ENCODE results near the gene DHX16. TPM values are rescaled to one million over a fixed set of nuclear protein-coding genes. Genes with fewer than 3 reads are reported as not detected.

DHX16 gene
- total and polyA plus RNA-seq, 2 experiments from 2014 or later, result 16.0 to 31.3 TPM

GRCh38 chr6:30618270-30618797 lies 54.5 kb downstream of the DHX16 start:
- Mint-ChIP-seq H3K4me1 (peaks cover 20% of the 10 kb centered on the region), H3K36me3 (ENCODE audit: low read depth) (peaks cover 71% of the 10 kb centered on the region), H3K27me3 (ENCODE audit: insufficient read depth, low read depth, poor library complexity) (peaks cover 34% of the 10 kb centered on the region), H3K4me3 (peak overlapping the region; percentile 96), H3K9me3 (peaks cover 18% of the 10 kb centered on the region; the same call in 2 of the 3 replicates), H3K27ac (peak overlapping the region; percentile 69)
- Histone ChIP-seq H2AFZ (no peak overlapping the region), H3K9me2 (ENCODE audit: insufficient read depth) (no peaks in the 10 kb centered on the region), H3F3A (replicated peaks; ENCODE audit: low read depth) (peaks cover 7% of the 10 kb centered on the region; the same call in 1 of the 2 replicates), H3K27me3 (ENCODE audit: insufficient read depth) (no peaks in the 10 kb centered on the region), H4K20me1 (replicated peaks; ENCODE audit: insufficient read depth) (no peaks in the 10 kb centered on the region; the same call in 1 of the 2 replicates), H3K4me3 (peak overlapping the region; percentile 68), H3K36me3 (ENCODE audit: insufficient read depth) (peaks cover 30% of the 10 kb centered on the region; the same call in 1 of the 2 replicates), H3K4me2 (peak overlapping the region; percentile 89), H3K79me2 (replicated peaks; ENCODE audit: insufficient read depth) (peaks cover 39% of the 10 kb centered on the region), H3K4me1 (ENCODE audit: insufficient read depth) (peaks cover 17% of the 10 kb centered on the region), H3K27ac (ENCODE audit: low read depth) (peak overlapping the region; percentile 92)
- no peak for DNase-seq (ENCODE audit: low spot score)
- ATAC-seq, result no peak
- no peak for TF ChIP-seq NANOG (IDR thresholded peaks at IDR 0.05; ENCODE audit: borderline replicate concordance)

DNA sequence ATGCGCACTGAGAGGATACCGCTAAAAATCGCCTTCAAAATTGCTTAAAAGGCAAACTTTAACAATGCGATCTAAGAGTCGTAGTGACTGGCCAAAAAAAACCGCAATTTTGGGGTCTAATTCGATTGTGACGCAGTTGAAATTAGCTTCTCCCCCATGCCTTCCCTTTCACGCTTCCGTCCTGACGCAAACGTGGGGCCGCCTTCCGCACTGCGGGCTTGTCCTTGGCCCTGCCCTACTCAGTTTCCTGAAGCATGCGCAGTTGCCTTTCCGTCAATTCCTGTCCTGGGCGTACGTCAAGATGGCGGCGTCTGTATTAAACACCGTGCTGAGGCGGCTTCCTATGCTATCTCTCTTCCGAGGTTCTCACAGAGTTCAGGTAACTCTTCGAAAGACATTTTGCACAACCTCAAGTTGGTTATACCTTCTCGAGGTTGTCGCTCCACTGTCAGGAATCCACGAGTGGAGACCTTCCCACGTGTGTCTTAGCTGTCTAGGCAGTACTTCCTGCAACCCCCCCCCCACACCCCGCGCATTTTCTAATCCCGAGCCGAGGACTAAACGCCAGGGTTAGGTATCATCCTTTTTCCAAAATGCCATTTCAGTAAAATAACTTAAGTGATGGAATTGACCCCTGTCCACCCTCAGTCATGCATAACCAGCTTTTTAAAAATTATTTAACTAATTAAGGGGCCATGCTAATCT lies 55.1 kb downstream of the DHX16 start, which contains the start of gene MRPS18B:
TSS of gene MRPS18B (plus strand) at position 276 of the 705 bp plus-strand sequence. CDS start at position 302, 26 bp downstream.
- H2AFZ ChIP-seq, result no peak within 1 kb of the TSS

GRCh38 chr6:30616811-30617564 lies 55.8 kb downstream of the DHX16 start, which contains the start of gene PPP1R10:
Gene PPP1R10, minus strand, starts transcription at chr6:30617243. Its CDS starts 7,299 bp downstream, at chr6:30609944.
- H3K4me1 Mint-ChIP-seq, result peaks cover 27% of the 10 kb centered on the region
- peak; percentile 74 for ATAC-seq
- H3K27ac Mint-ChIP-seq, result peak within 1 kb of the TSS; percentile 100
- Histone ChIP-seq H3K27ac (ENCODE audit: low read depth) (peak within 1 kb of the TSS; percentile 98), H3K4me3 (peak within 1 kb of the TSS; percentile 68), H3K4me1 (ENCODE audit: insufficient read depth) (peaks cover 19% of the 10 kb centered on the region), H3K36me3 (ENCODE audit: insufficient read depth) (peaks cover 28% of the 10 kb centered on the region; the same call in 1 of the 2 replicates), H4K20me1 (replicated peaks; ENCODE audit: insufficient read depth) (peaks cover 5% of the 10 kb centered on the region; the same call in 1 of the 2 replicates), H3K9me2 (ENCODE audit: insufficient read depth) (no peaks in the 10 kb centered on the region), H3K4me2 (peak within 1 kb of the TSS; percentile 89), H3F3A (replicated peaks; ENCODE audit: low read depth) (peaks cover 7% of the 10 kb centered on the region; the same call in 1 of the 2 replicates), H3K27me3 (ENCODE audit: insufficient read depth) (no peaks in the 10 kb centered on the region), H2AFZ (no peak within 1 kb of the TSS), H3K79me2 (replicated peaks; ENCODE audit: insufficient read depth) (peaks cover 51% of the 10 kb centered on the region)
- H3K4me3 Mint-ChIP-seq, result peak within 1 kb of the TSS; percentile 96
- H3K9me3 Mint-ChIP-seq, result peaks cover 18% of the 10 kb centered on the region; the same call in 2 of the 3 replicates
- H3K36me3 Mint-ChIP-seq (ENCODE audit: low read depth), result peaks cover 72% of the 10 kb centered on the region
- peak; percentile 100 for DNase-seq (ENCODE audit: low spot score)
- H3K27me3 Mint-ChIP-seq (ENCODE audit: insufficient read depth, low read depth, poor library complexity), result peaks cover 34% of the 10 kb centered on the region
- TF ChIP-seq JUNB (IDR thresholded peaks at IDR 0.05; ENCODE audit: unreplicated experiment) (no peak), ZNF331 (CRISPR knock-in tag; IDR thresholded peaks at IDR 0.05; ENCODE audit: low read depth) (no peak), EZH2 (IDR thresholded peaks at IDR 0.05; ENCODE audit: low read depth, unreplicated experiment) (no peak)
- TF ChIP-seq, protein P1, sequence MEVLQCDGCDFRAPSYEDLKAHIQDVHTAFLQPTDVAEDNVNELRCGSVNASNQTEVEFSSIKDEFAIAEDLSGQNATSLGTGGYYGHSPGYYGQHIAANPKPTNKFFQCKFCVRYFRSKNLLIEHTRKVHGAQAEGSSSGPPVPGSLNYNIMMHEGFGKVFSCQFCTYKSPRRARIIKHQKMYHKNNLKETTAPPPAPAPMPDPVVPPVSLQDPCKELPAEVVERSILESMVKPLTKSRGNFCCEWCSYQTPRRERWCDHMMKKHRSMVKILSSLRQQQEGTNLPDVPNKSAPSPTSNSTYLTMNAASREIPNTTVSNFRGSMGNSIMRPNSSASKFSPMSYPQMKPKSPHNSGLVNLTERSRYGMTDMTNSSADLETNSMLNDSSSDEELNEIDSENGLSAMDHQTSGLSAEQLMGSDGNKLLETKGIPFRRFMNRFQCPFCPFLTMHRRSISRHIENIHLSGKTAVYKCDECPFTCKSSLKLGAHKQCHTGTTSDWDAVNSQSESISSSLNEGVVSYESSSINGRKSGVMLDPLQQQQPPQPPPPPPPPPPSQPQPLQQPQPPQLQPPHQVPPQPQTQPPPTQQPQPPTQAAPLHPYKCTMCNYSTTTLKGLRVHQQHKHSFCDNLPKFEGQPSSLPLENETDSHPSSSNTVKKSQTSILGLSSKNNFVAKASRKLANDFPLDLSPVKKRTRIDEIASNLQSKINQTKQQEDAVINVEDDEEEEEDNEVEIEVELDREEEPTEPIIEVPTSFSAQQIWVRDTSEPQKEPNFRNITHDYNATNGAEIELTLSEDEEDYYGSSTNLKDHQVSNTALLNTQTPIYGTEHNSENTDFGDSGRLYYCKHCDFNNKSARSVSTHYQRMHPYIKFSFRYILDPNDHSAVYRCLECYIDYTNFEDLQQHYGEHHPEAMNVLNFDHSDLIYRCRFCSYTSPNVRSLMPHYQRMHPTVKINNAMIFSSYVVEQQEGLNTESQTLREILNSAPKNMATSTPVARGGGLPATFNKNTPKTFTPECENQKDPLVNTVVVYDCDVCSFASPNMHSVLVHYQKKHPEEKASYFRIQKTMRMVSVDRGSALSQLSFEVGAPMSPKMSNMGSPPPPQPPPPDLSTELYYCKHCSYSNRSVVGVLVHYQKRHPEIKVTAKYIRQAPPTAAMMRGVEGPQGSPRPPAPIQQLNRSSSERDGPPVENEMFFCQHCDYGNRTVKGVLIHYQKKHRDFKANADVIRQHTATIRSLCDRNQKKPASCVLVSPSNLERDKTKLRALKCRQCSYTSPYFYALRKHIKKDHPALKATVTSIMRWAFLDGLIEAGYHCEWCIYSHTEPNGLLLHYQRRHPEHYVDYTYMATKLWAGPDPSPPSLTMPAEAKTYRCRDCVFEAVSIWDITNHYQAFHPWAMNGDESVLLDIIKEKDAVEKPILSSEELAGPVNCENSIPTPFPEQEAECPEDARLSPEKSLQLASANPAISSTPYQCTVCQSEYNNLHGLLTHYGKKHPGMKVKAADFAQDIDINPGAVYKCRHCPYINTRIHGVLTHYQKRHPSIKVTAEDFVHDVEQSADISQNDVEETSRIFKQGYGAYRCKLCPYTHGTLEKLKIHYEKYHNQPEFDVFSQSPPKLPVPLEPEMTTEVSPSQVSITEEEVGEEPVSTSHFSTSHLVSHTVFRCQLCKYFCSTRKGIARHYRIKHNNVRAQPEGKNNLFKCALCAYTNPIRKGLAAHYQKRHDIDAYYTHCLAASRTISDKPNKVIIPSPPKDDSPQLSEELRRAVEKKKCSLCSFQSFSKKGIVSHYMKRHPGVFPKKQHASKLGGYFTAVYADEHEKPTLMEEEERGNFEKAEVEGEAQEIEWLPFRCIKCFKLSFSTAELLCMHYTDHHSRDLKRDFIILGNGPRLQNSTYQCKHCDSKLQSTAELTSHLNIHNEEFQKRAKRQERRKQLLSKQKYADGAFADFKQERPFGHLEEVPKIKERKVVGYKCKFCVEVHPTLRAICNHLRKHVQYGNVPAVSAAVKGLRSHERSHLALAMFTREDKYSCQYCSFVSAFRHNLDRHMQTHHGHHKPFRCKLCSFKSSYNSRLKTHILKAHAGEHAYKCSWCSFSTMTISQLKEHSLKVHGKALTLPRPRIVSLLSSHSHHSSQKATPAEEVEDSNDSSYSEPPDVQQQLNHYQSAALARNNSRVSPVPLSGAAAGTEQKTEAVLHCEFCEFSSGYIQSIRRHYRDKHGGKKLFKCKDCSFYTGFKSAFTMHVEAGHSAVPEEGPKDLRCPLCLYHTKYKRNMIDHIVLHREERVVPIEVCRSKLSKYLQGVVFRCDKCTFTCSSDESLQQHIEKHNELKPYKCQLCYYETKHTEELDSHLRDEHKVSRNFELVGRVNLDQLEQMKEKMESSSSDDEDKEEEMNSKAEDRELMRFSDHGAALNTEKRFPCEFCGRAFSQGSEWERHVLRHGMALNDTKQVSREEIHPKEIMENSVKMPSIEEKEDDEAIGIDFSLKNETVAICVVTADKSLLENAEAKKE (CRISPR knock-in tag; IDR thresholded peaks at IDR 0.05), result no peak

More for the DNA sequence above, 55.1 kb downstream of the DHX16 start, which contains the start of gene MRPS18B:
- Histone ChIP-seq H3K27ac (ENCODE audit: low read depth) (peak within 1 kb of the TSS; percentile 98), H3K4me1 (ENCODE audit: insufficient read depth) (peaks cover 17% of the 10 kb centered on the region), H3K4me3 (peak within 1 kb of the TSS; percentile 68), H3K9me2 (ENCODE audit: insufficient read depth) (no peaks in the 10 kb centered on the region), H3K27me3 (ENCODE audit: insufficient read depth) (no peaks in the 10 kb centered on the region), H3K36me3 (ENCODE audit: insufficient read depth) (peaks cover 28% of the 10 kb centered on the region; the same call in 1 of the 2 replicates), H3K4me2 (peak within 1 kb of the TSS; percentile 89), H4K20me1 (replicated peaks; ENCODE audit: insufficient read depth) (peaks cover 5% of the 10 kb centered on the region; the same call in 1 of the 2 replicates), H3K79me2 (replicated peaks; ENCODE audit: insufficient read depth) (peaks cover 45% of the 10 kb centered on the region), H3F3A (replicated peaks; ENCODE audit: low read depth) (peaks cover 7% of the 10 kb centered on the region; the same call in 1 of the 2 replicates)
- TF ChIP-seq POLR2AphosphoS5 (IDR thresholded peaks at IDR 0.05; ENCODE audit: low read depth), result peak; percentile 77
- TF ChIP-seq NANOG (IDR thresholded peaks at IDR 0.05; ENCODE audit: borderline replicate concordance), result no peak
- Mint-ChIP-seq H3K27ac (peak within 1 kb of the TSS; percentile 100), H3K4me1 (peaks cover 25% of the 10 kb centered on the region), H3K27me3 (ENCODE audit: insufficient read depth, low read depth, poor library complexity) (peaks cover 34% of the 10 kb centered on the region), H3K9me3 (peaks cover 18% of the 10 kb centered on the region; the same call in 2 of the 3 replicates), H3K4me3 (peak within 1 kb of the TSS; percentile 96), H3K36me3 (ENCODE audit: low read depth) (peaks cover 73% of the 10 kb centered on the region)
- DNase-seq (ENCODE audit: low spot score) (peak; percentile 98), ATAC-seq (peak; percentile 76)

Data from GM23338 (cell line).